HG03442 (cell line): ENCODE measurements around the gene CST7.
"Not testable (repeated sequence)": the region's sequence is repeated elsewhere in the genome, so short reads cannot be mapped to it uniquely, and the experiment has no call there.

ENCODE experiments used
- ATAC-seq: cut with Tn5 transposase; IDR thresholded peaks from one replicate; pipeline ENCODE4 v1.9.1; 2021; ENCODE audit warnings: mild to moderate bottlenecking, moderate library complexity; ENCODE audit not compliant: unreplicated experiment

Gene CST7

GRCh38 chr20:24999568-24999967 lies 50.5 kb downstream of the CST7 start:
- no peak for ATAC-seq

- no peak for ATAC-seq
Observed at GRCh38 chr20:25000268-25000801, 51.3 kb downstream of the CST7 start.

- ATAC-seq, result not testable (repeated sequence)
Observed at GRCh38 chr20:25001323-25001722, 52.3 kb downstream of the CST7 start.

- ATAC-seq, result no peak
Observed at GRCh38 chr20:25003002-25003401, 53.9 kb downstream of the CST7 start.

- no peak for ATAC-seq
Observed at GRCh38 chr20:25005220-25005619, 56.2 kb downstream of the CST7 start.

GRCh38 chr20:25005661-25006060 lies 56.6 kb downstream of the CST7 start:
- no peak for ATAC-seq

GRCh38 chr20:25006431-25007167 lies 57.5 kb downstream of the CST7 start:
- no peak for ATAC-seq

GRCh38 chr20:25007491-25008305 lies 58.6 kb downstream of the CST7 start:
- no peak for ATAC-seq

- ATAC-seq, result no peak
Observed at GRCh38 chr20:25008388-25009217, 59.5 kb downstream of the CST7 start.
